Fibroblast of mammary gland (primary cell): ENCODE data around the gene TAS1R1.
"Not testable (repeated sequence)": the region's sequence is repeated elsewhere in the genome, so short reads cannot be mapped to it uniquely, and the experiment has no call there.

Experiments used
- DNase-seq: peaks from one replicate; pipeline ENCODE4 v3.0.0-alpha.2; 2010; ENCODE audit warnings: low read depth
- H3K4me3 ChIP-seq: 2 replicates; pipeline ENCODE4 v1.5.1; 2011; ENCODE audit warnings: low read depth, mild to moderate bottlenecking, low read length, moderate library complexity; ENCODE audit not compliant: control insufficient read depth
- CTCF ChIP-seq: conservative IDR thresholded peaks from 2 replicates; pipeline ENCODE4 v1.5.1; 2011; ENCODE audit warnings: low read depth, low read length, inconsistent platforms; ENCODE audit not compliant: control insufficient read depth, insufficient read depth

The TAS1R1 gene

GRCh38 chr1:6597777-6598131 is 42.6 kb downstream of the TAS1R1 start:
- no peak overlapping the region for H3K4me3 ChIP-seq
- no peak for DNase-seq
- no peak for TF ChIP-seq CTCF

- peak; percentile 55 for DNase-seq
- H3K4me3 ChIP-seq: peak overlapping the region; percentile 93
Observed at GRCh38 chr1:6599141-6599975, 44.3 kb downstream of the TAS1R1 start.

GRCh38 chr1:6599991-6600390 is 44.9 kb downstream of the TAS1R1 start:
- not testable (repeated sequence) for DNase-seq
- H3K4me3 ChIP-seq: peak overlapping the region; percentile 93

More at GRCh38 chr1:6599141-6599975, 44.3 kb downstream of the TAS1R1 start:
- no peak for TF ChIP-seq CTCF

- no peak for DNase-seq
- TF ChIP-seq CTCF: no peak
- peak overlapping the region; percentile 93 for H3K4me3 ChIP-seq
Observed at GRCh38 chr1:6600410-6601048, 45.4 kb downstream of the TAS1R1 start.

GRCh38 chr1:6601049-6601922 is 46.2 kb downstream of the TAS1R1 start:
- H3K4me3 ChIP-seq: peak overlapping the region; percentile 93
- peak; percentile 99 for DNase-seq
- TF ChIP-seq CTCF: no peak

GRCh38 chr1:6601923-6602668 is 47.0 kb downstream of the TAS1R1 start:
- peak; percentile 50 for DNase-seq
- TF ChIP-seq CTCF: no peak
- peak overlapping the region; percentile 93 for H3K4me3 ChIP-seq
